Astrocyte (in vitro differentiated cells and primary cell): ENCODE results near the gene CAMKK2. TPM values are rescaled to one million over a fixed set of nuclear protein-coding genes. Genes with fewer than 3 reads are reported as not detected.

Source experiments
- DNase-seq: peaks from one replicate; pipeline ENCODE4 v3.0.0-alpha.2; 2010; ENCODE audit warnings: low read depth
- FAIRE-seq: peaks from 2 replicates; lab custom pipeline; 2011; peaks lifted over from hg19 to GRCh38; lab: Jason Lieb, UNC
- H2AFZ ChIP-seq: 2 replicates; pipeline ENCODE4 v1.6.0; 2012; ENCODE audit warnings: low read depth, low read length, inconsistent platforms
- H3K27ac ChIP-seq: 2 replicates; pipeline ENCODE4 v1.5.1; 2011; ENCODE audit warnings: low read depth, low read length, inconsistent platforms
- H3K27me3 ChIP-seq: 2 replicates; pipeline ENCODE4 v1.6.0; 2011; ENCODE audit warnings: low read length, inconsistent platforms; ENCODE audit not compliant: insufficient read depth
- H3K36me3 ChIP-seq: 2 replicates; pipeline ENCODE4 v1.5.1; 2011; ENCODE audit warnings: low read length, inconsistent platforms; ENCODE audit not compliant: insufficient read depth
- H3K4me1 ChIP-seq: 2 replicates; pipeline ENCODE4 v1.5.1; 2011; ENCODE audit warnings: low read length, inconsistent platforms; ENCODE audit not compliant: insufficient read depth
- H3K4me2 ChIP-seq: 2 replicates; pipeline ENCODE4 v1.6.0; 2012; ENCODE audit warnings: low read length, inconsistent platforms
- H3K4me3 ChIP-seq: 2 replicates; pipeline ENCODE4 v1.5.1; 2011; ENCODE audit warnings: low read depth, mild to moderate bottlenecking, low read length, inconsistent platforms; ENCODE audit not compliant: insufficient read depth
- H3K79me2 ChIP-seq: 2 replicates; pipeline ENCODE4 v1.6.0; 2012; ENCODE audit warnings: mild to moderate bottlenecking, low read length, inconsistent platforms; ENCODE audit not compliant: insufficient read depth
- H3K9ac ChIP-seq: 2 replicates; pipeline ENCODE4 v1.6.0; 2012; ENCODE audit warnings: mild to moderate bottlenecking, low read length, inconsistent platforms
- H3K9me3 ChIP-seq: 2 replicates; pipeline ENCODE4 v1.5.1; 2012; ENCODE audit warnings: low read depth, mild to moderate bottlenecking, low read length, inconsistent platforms; ENCODE audit not compliant: insufficient read depth
- H4K20me1 ChIP-seq: 2 replicates; pipeline ENCODE4 v1.6.0; 2012; ENCODE audit warnings: low read length, inconsistent platforms; ENCODE audit not compliant: insufficient read depth
- H3K27ac Mint-ChIP-seq: one replicate; pipeline ENCODE4 v1.8.0; 2021; ENCODE audit warnings: mild to moderate bottlenecking, mixed read lengths; ENCODE audit not compliant: unreplicated experiment
- H3K27me3 Mint-ChIP-seq: one replicate; pipeline ENCODE4 v1.8.0; 2021; ENCODE audit warnings: low read depth, mixed read lengths; ENCODE audit not compliant: unreplicated experiment
- H3K36me3 Mint-ChIP-seq: one replicate; pipeline ENCODE4 v1.8.0; 2021; ENCODE audit warnings: low read depth, mixed read lengths; ENCODE audit not compliant: unreplicated experiment
- H3K4me1 Mint-ChIP-seq: one replicate; pipeline ENCODE4 v1.8.0; 2021; ENCODE audit warnings: low read depth, mixed read lengths; ENCODE audit not compliant: unreplicated experiment
- H3K4me3 Mint-ChIP-seq: one replicate; pipeline ENCODE4 v1.8.0; 2021; ENCODE audit warnings: mild to moderate bottlenecking, moderate library complexity, mixed read lengths; ENCODE audit not compliant: unreplicated experiment
- H3K9me3 Mint-ChIP-seq: one replicate; pipeline ENCODE4 v1.8.0; 2021; ENCODE audit warnings: mild to moderate bottlenecking, mixed read lengths; ENCODE audit not compliant: unreplicated experiment
- EZH2 ChIP-seq: IDR thresholded peaks from 2 replicates; pipeline ENCODE4 v1.6.1; 2012; ENCODE audit warnings: mild to moderate bottlenecking, low read length, inconsistent platforms; ENCODE audit not compliant: insufficient read depth
- total RNA-seq: library from RNA; stranded (reverse); gene quantifications from 2 replicates; pipeline ENCODE4 v1.2.1, GENCODE V29; 2021
- TF ChIP-seq, protein P1 (sequence below): IDR thresholded peaks from 2 replicates; pipeline ENCODE4 v1.5.1; 2011; ENCODE audit warnings: low read depth, mild to moderate bottlenecking, inconsistent platforms, low read length, moderate library complexity; ENCODE audit not compliant: insufficient read depth

The CAMKK2 gene
- total RNA-seq, 1 donor from 2014 or later: 22.0 TPM

GRCh38 chr12:121277374-121277759 lies 19.1 kb downstream of the CAMKK2 start:
- Mint-ChIP-seq H3K4me1 (no peaks in the 10 kb centered on the region), H3K27me3 (no peaks in the 10 kb centered on the region), H3K9me3 (no peaks in the 10 kb centered on the region), H3K4me3 (no peak overlapping the region), H3K27ac (no peak overlapping the region), H3K36me3 (peaks cover 12% of the 10 kb centered on the region)
- H3K9ac ChIP-seq: peak overlapping the region; percentile 2
- peak overlapping the region; percentile 32 for H3K27ac ChIP-seq
- no peaks in the 10 kb centered on the region for H3K27me3 ChIP-seq
- no peak for TF ChIP-seq EZH2
- TF ChIP-seq, protein P1, sequence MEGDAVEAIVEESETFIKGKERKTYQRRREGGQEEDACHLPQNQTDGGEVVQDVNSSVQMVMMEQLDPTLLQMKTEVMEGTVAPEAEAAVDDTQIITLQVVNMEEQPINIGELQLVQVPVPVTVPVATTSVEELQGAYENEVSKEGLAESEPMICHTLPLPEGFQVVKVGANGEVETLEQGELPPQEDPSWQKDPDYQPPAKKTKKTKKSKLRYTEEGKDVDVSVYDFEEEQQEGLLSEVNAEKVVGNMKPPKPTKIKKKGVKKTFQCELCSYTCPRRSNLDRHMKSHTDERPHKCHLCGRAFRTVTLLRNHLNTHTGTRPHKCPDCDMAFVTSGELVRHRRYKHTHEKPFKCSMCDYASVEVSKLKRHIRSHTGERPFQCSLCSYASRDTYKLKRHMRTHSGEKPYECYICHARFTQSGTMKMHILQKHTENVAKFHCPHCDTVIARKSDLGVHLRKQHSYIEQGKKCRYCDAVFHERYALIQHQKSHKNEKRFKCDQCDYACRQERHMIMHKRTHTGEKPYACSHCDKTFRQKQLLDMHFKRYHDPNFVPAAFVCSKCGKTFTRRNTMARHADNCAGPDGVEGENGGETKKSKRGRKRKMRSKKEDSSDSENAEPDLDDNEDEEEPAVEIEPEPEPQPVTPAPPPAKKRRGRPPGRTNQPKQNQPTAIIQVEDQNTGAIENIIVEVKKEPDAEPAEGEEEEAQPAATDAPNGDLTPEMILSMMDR: no peak
- H3K36me3 ChIP-seq: no peaks in the 10 kb centered on the region
- no peak for FAIRE-seq
- peak overlapping the region; percentile 56 for H3K4me2 ChIP-seq
- H3K9me3 ChIP-seq: no peaks in the 10 kb centered on the region
- no peak overlapping the region for H2AFZ ChIP-seq
- H4K20me1 ChIP-seq: peaks cover 39% of the 10 kb centered on the region
- H3K4me1 ChIP-seq: peaks cover 20% of the 10 kb centered on the region
- no peak overlapping the region for H3K4me3 ChIP-seq
- H3K79me2 ChIP-seq: no peaks in the 10 kb centered on the region
- DNase-seq: no peak

DNA sequence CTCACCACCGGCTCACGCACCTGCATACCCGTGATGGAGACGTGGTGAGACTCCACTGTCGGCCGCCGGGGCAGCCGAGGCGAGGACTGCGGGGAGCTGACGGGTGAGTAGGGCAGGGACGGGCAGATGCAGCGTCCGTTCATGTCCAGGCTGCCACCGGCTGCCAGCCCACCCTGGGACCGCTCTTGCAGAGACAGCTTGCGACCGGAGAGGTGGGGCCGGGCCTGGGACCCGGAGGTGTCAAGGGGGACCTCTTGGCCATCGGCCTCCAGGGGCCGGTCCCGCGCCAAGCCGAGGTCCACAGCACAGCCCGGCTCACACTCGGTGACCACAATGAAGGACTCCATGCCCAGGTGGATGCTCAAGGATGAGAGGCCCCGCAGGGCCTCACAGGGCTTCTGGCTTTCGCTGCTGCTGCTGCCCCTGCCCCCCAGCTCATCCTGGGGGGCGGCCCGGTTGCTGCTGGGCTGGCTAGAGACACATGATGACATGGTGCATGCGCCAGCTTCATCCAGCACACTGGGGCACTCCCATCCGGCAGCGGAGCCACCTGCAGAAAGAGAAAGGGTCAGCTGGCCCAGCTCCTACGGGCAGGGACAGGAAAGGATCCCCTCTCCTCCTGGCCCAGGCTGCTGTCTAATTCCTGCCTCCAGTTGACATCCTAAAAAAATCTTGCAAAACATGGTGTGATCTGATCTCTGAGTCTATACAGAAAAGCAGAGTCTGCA lies 22.3 kb downstream of the CAMKK2 start:
- Mint-ChIP-seq H3K4me1 (no peaks in the 10 kb centered on the region), H3K4me3 (no peak overlapping the region), H3K36me3 (peaks cover 23% of the 10 kb centered on the region), H3K9me3 (no peaks in the 10 kb centered on the region), H3K27me3 (no peaks in the 10 kb centered on the region), H3K27ac (no peak overlapping the region)
- H3K4me3 ChIP-seq: no peak overlapping the region
- no peak for TF ChIP-seq EZH2
- TF ChIP-seq, protein P1: no peak
- H3K9ac ChIP-seq: no peak overlapping the region
- H3K9me3 ChIP-seq: no peaks in the 10 kb centered on the region
- H3K27me3 ChIP-seq: no peaks in the 10 kb centered on the region
- peaks cover 2% of the 10 kb centered on the region for H3K36me3 ChIP-seq
- no peak for DNase-seq
- no peak overlapping the region for H2AFZ ChIP-seq
- peaks cover 14% of the 10 kb centered on the region for H3K4me1 ChIP-seq
- peaks cover 26% of the 10 kb centered on the region for H4K20me1 ChIP-seq
- FAIRE-seq: no peak
- H3K79me2 ChIP-seq: no peaks in the 10 kb centered on the region
- no peak overlapping the region for H3K4me2 ChIP-seq
- no peak overlapping the region for H3K27ac ChIP-seq

DNA sequence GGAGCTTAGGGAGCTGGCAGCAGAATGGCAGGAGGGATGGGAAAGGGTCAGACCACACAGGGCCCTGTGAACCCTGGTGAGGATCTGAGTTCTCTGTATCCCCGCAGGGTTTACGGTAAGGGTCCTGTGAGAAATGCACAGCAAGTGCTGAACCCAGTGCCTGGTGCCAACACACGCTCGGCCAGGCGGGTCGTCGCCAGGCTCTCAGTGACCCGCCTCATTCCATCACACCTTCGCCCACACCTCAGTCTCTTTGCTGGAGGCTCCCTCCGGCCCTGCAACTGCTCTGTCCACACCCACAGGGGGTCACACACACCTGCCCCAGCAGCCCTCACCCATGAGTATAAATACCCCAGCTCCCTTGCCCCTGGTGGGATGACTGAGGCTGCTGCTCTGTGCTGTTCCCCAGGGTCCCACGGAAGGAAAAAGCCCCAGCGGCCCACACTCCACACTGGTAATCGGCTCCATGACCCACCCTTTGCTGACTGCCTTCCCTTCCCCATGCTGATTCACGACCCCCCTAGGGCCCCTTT lies 23.1 kb downstream of the CAMKK2 start:
- no peak for DNase-seq
- no peak overlapping the region for H2AFZ ChIP-seq
- H3K79me2 ChIP-seq: no peaks in the 10 kb centered on the region
- H3K4me2 ChIP-seq: no peak overlapping the region
- Mint-ChIP-seq H3K9me3 (no peaks in the 10 kb centered on the region), H3K27me3 (no peaks in the 10 kb centered on the region), H3K4me3 (no peak overlapping the region), H3K4me1 (no peaks in the 10 kb centered on the region), H3K36me3 (peaks cover 21% of the 10 kb centered on the region), H3K27ac (no peak overlapping the region)
- no peak overlapping the region for H3K4me3 ChIP-seq
- peaks cover 20% of the 10 kb centered on the region for H4K20me1 ChIP-seq
- no peak overlapping the region for H3K9ac ChIP-seq
- no peak for TF ChIP-seq EZH2
- TF ChIP-seq, protein P1: no peak
- H3K4me1 ChIP-seq: peaks cover 6% of the 10 kb centered on the region
- H3K27ac ChIP-seq: no peak overlapping the region
- no peaks in the 10 kb centered on the region for H3K9me3 ChIP-seq
- no peaks in the 10 kb centered on the region for H3K27me3 ChIP-seq
- H3K36me3 ChIP-seq: peaks cover 10% of the 10 kb centered on the region
- no peak for FAIRE-seq
